Mammary epithelial cell (primary cell): ENCODE results near the gene RTN4R.

Experiments used
- CTCF ChIP-seq, 2 donors: IDR thresholded peaks in 1 of 2; conservative IDR thresholded peaks in 1 of 2; 2 replicates each; pipeline ENCODE4 v1.5.1; 2011 to 2012; ENCODE audit warnings: inconsistent platforms in 2 of 2, low read length in 2 of 2, mild to moderate bottlenecking in 2 of 2, control low read depth in 1 of 2, low read depth in 1 of 2; ENCODE audit not compliant: insufficient read depth in 1 of 2; ENCODE audit errors: extremely low read depth in 1 of 2
- EZH2 ChIP-seq: IDR thresholded peaks from 2 replicates; pipeline ENCODE4 v1.6.1; 2012; ENCODE audit warnings: low read length, inconsistent platforms, borderline replicate concordance

- no peak for TF ChIP-seq EZH2
- TF ChIP-seq CTCF (conservative IDR thresholded peaks at IDR 0.05 in 1 of 2, IDR thresholded peaks at IDR 0.05 in 1 of 2; ENCODE audit: extremely low read depth in 1 of 2, insufficient read depth in 1 of 2, low read depth in 1 of 2, low read length in 2 of 2), result no peak
These were observed 59.3 kb downstream of the RTN4R start for GRCh38 chr22:20208713-20209310.
